HL-60/S4 (cell line): ENCODE measurements around the gene ATXN10.
"Not testable (repeated sequence)": the region's sequence is repeated elsewhere in the genome, so short reads cannot be mapped to it uniquely, and the experiment has no call there.

ENCODE experiments used
- in situ Hi-C: fragments of 300-500 bp; cut with MboI; formaldehyde crosslinking; loops from 2 replicates; pipeline ENCODE4 v1.14.3; 2022; ENCODE audit warnings: low sequenced_read_pairs

Gene ATXN10

DNA sequence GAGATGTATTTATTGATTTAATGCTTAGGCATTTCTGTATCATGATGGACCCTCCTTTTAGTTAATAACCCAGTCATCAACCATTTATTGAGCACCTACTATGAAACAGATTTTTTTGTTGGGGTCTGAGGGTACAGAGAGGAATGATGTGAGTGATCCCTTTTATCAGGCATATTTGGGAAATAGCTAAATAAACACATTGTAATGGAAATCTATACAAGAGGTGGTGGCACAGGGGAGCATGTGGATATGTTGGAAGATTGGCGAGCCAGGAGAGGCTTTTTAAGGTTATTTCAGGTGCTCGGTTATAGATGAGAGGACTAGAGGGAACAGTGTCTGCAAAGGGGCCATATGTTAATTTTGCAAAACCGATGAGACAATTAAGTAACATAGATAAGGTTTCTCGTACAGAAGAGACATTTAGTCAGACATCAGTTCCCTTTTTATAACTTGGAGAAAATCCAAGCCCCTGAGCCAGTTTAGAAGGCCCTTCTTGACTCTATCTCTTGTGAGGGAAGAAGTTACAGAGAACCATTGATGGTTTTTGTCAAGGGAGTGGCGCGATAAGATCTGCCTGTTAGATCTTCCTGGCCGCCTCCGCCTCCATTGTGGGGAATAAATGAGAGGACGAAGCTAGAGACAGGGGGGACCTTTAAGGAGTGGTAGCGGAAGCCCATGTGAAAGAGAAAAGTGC, 2.0 kb downstream of the ATXN10 start:
- in situ Hi-C loops: no loop called here

- in situ Hi-C loops: no loop called here
Observed at GRCh38 chr22:45676024-45676423, 4.4 kb downstream of the ATXN10 start.

DNA sequence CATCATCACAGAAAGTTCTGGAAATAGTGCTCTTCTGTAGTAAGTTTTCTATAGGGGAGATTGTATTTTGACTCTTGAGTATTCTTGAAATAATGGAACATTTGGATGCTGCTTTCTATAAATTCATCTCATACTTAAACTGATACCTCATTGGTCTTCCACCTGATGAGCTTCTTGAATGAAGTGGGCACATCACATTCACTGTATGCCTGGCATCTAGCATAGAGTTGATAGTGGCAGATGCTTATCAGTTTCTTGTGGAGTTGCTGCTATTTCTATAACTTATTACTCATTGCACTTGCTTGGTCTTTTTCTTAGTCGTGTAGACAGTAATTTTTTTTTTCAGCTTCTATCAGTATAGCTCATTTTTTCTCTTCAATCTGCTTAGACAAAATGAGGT, 5.4 kb downstream of the ATXN10 start:
- in situ Hi-C loops: no loop called here

GRCh38 chr22:45678961-45679912, 7.6 kb downstream of the ATXN10 start:
- in situ Hi-C loops: no loop called here

DNA sequence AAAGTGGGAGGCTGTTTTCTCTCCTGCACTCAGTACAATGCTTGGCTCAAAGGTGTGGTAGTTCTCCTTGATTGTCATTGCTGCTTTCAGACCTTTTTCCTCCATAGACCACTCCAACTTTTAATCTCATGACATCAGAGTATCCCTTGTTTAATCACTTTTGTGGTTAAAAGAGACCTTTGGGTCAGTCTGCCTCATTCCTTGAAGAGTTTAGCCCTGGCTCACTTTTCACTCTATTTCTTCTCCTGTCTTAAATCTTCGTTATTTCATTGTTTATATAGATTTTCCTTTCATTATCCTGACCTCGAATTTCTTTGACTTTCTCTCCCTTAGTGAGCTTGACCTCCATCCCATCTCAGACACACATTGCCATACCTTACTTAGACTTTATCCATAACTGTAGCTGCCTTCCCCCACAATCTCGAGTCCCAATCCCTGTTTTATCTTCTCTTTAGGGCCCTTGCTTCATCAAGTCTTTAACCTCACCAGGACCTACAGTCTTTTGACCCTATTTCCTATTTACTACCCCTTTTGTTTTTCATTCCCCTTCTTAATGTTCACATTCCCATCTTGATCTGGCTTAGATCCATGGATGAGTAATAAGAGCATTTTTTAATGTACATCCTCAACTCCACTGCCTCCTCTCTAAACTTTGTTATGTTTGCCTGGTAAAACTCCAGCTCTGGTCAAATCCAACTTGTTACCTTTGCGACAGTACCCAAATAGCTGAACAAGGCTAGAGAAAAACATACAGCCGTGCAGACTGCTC, 9.5 kb downstream of the ATXN10 start:
- in situ Hi-C loops: no loop called here

DNA sequence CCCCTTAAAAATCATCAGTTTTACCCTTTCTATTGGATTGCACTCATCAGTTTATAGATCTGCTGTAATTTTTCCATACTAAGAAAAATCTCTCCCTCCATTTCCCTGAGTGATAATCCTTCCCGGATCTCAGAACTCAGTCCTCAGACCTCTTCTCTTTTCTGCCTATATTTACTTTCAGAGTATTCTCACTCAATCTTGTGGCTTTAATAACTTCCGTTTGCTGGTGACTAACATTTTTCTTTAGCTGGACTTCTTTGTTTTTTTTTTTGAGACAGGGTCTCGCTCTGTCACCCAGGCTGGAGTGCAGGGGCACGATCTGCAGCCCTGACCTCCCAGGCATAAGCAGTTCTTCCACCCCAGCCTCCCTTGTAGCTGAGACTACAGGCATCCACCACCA, 10.4 kb downstream of the ATXN10 start:
- in situ Hi-C loops: no loop called here

GRCh38 chr22:45682773-45683172, 11.1 kb downstream of the ATXN10 start:
- in situ Hi-C loops: not testable (repeated sequence)

GRCh38 chr22:45683248-45683647, 11.6 kb downstream of the ATXN10 start:
- in situ Hi-C loops: no loop called here

DNA sequence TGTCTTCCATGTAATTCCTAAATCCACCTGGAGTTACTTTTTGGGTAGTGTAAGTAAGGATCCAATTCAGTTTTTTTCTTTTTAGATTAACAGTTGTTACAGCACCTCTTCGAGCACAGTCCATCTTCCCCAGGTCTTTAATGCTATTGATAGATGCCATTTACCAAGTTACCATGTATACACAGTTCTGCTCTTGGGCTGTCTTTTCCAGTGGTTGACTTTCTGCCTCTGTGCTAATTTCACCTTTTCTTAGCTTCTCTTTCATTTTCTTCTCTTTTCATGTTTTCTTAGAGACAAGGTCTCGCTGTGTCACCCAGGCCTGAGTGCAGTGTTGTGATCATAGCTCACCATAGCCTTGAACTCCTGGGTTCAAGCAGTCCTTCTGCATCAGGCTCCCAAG, 12.0 kb downstream of the ATXN10 start:
- in situ Hi-C loops: no loop called here

GRCh38 chr22:45684169-45684568, 12.5 kb downstream of the ATXN10 start:
- in situ Hi-C loops: no loop called here

DNA sequence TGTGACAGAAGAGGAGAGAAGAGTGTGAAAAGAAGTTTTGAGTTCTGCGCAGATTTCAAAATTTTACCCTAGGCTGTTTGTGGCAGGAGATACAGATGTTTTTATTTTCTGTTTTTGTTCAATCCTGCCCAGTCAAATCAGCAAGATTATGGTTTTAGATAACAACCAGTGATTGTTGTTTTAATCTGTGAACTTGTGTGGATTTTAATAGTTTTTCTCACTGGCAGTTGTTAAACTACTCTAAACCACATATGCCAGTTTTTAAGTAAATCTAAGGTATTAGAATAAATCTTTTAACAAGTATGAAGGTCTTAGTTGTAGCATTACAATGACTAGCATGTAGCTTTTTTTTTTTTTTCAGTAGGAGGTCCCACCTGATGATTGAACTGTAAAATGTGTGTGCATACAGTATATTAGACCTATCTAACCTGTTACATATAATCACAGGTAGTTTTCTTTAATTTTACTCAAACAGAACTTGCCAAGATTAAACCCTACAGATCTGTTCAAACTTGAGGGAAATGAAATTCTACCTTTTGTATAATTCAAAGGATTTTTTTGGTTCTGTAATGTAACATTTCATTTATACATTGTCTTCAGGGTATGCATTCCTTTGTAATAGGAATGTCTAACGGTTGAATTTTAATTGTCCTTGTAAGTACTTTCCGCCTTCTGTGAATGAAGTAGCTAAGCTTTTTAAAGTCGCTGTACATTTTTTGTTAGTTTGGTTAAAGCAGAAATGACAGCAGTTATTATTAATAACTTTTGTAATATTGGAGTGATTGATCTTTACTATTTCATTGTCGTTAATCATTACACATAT, 13.3 kb downstream of the ATXN10 start:
- in situ Hi-C loops: no loop called here

GRCh38 chr22:45686004-45686403, 14.4 kb downstream of the ATXN10 start:
- in situ Hi-C loops: no loop called here

- in situ Hi-C loops: no loop called here
Observed at GRCh38 chr22:45686836-45687235, 15.2 kb downstream of the ATXN10 start.

DNA sequence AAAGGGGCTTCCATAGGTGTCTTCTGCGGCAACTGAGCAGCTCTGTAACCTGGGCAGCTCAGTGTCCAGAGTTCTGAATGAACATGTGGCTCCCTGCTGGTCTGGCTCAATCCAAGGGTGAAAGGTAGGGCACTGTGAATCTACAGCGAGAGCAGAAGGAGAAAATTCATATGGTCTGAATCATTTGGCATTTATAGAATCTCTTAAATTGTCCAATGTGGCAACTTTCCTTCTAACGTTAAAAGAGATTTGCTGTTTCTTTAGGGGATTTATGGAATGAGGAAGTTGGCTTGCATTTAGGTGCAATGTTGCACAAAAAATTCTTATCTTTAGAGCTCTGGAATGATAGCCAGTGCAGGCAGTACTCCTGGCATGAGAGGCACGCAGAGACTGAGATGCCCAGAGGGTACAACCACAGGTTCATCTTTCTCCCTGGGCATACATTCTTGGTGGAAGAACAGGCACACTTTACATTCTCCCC, 17.0 kb downstream of the ATXN10 start:
- in situ Hi-C loops: no loop called here

GRCh38 chr22:45689211-45689610, 17.6 kb downstream of the ATXN10 start:
- in situ Hi-C loops: no loop called here

- in situ Hi-C loops: no loop called here
Observed at GRCh38 chr22:45690008-45690407, 18.4 kb downstream of the ATXN10 start.

- in situ Hi-C loops: no loop called here
Observed at GRCh38 chr22:45692549-45692948, 20.9 kb downstream of the ATXN10 start.

DNA sequence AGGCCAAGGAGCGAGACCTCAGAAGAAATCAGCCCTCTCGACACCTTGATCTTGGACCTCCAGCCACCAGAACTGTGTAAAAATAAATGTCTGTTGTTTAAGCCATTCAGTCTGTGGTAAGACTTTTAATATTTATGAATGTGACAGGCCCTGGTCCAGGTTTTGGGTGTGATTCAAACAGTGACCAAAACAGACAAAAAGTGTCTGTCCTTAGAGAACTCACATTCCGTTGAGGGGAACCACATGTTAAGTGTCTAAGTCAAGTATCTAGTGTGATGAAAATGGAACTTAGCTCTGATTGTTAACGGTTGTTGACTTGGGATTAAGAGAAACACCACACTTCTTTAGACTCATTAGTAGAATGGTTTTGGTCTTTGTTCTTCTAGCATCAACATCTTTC, 22.2 kb downstream of the ATXN10 start:
- in situ Hi-C loops: no loop called here

GRCh38 chr22:45696227-45696626, 24.6 kb downstream of the ATXN10 start:
- in situ Hi-C loops: no loop called here

- in situ Hi-C loops: no loop called here
Observed at GRCh38 chr22:45698094-45698493, 26.5 kb downstream of the ATXN10 start.
